Left cardiac atrium (tissue), 4 donors: ENCODE data around the gene KIF1B. TPM values are rescaled to one million over a fixed set of nuclear protein-coding genes. Genes with fewer than 3 reads are reported as not detected.

ENCODE experiments used
- ATAC-seq, 2 donors: fragments of 200-7000 bp; cut with Tn5 transposase; one replicate each; pipeline ENCODE4 v1.9.1; 2020; ENCODE audit warnings: mild to moderate bottlenecking in 2 of 2, moderate library complexity in 2 of 2
- DNase-seq: peaks from one replicate; pipeline ENCODE4 v3.0.0-alpha.2; 2020
- intact Hi-C, 2 donors: fragments of 100-400 bp; cut with DNase I; formaldehyde crosslinking; loops; one replicate each; pipeline versions ENCODE4 v1.14.1 to v1.15.1; 2022 to 2023
- total RNA-seq, 2 donors: library from RNA; stranded (reverse); fragmentation: NEBNext Ultra II Directional; extraction: Animal tissue kit (Norgen Biotek cat#: 25700); gene quantifications; one replicate each; pipeline ENCODE4 v1.2.1, GENCODE V29; 2021
- donor health status: DM: no; HTN: yes; CAD: no.
- donor health status: DM: no; HTN: yes; CAD: no; lungs with severe emphysema.
- donor health status: DM: yes; HTN: yes; CAD: no.
- donor health status: Dilated cardiomyopathy.

KIF1B gene
- total RNA-seq, 2 donors from 2014 or later = 46.1 to 54.2 TPM

- DNase-seq = no peak
- intact Hi-C loops = no loop called here
- peak in 1 of 2 donors; percentile 19 for ATAC-seq
Observed at GRCh38 chr1:10308001-10308400, 97.6 kb downstream of the KIF1B start.

GRCh38 chr1:10309243-10310011 is 99.1 kb downstream of the KIF1B start:
- DNase-seq (no peak), ATAC-seq (peak; percentile 25 to 59)
- intact Hi-C loops = no loop called here

- intact Hi-C loops = no loop called here
- ATAC-seq (no peak), DNase-seq (no peak)
Observed at GRCh38 chr1:10316752-10317151, 106.4 kb downstream of the KIF1B start.

- no peak for DNase-seq
- intact Hi-C loops = no loop called here
- no peak for ATAC-seq
Observed at GRCh38 chr1:10319750-10320149, 109.4 kb downstream of the KIF1B start.

- ATAC-seq (no peak), DNase-seq (no peak)
- intact Hi-C loops = no loop called here
Observed at GRCh38 chr1:10320336-10320735, 110.0 kb downstream of the KIF1B start.

GRCh38 chr1:10322821-10323220 is 112.5 kb downstream of the KIF1B start:
- DNase-seq (no peak), ATAC-seq (no peak)
- intact Hi-C loops = no loop called here

GRCh38 chr1:10324627-10325026 is 114.3 kb downstream of the KIF1B start:
- intact Hi-C loops = no loop called here
- no peak for DNase-seq
- ATAC-seq = no peak

GRCh38 chr1:10325521-10325920 is 115.2 kb downstream of the KIF1B start:
- intact Hi-C loops = no loop called here
- DNase-seq = no peak
- ATAC-seq = no peak

- DNase-seq (no peak), ATAC-seq (no peak)
- intact Hi-C loops = no loop called here
Observed at GRCh38 chr1:10326251-10326650, 115.9 kb downstream of the KIF1B start.

- intact Hi-C loops = no loop called here
- DNase-seq = no peak
- no peak for ATAC-seq
Observed at GRCh38 chr1:10328180-10328963, 118.0 kb downstream of the KIF1B start.

- DNase-seq (no peak), ATAC-seq (peak in 1 of 2 donors; percentile 17)
- intact Hi-C loops = loop anchor here (10.0 kb wide), 2 partner anchors 123 to 133 kb away; partner anchors contain the start of gene KIF1B (in 1 of the 2)
Observed at GRCh38 chr1:10337436-10337835, 127.1 kb downstream of the KIF1B start.

GRCh38 chr1:10338047-10338446 is 127.7 kb downstream of the KIF1B start:
- intact Hi-C loops = loop anchor here (10.0 kb wide), 2 partner anchors 123 to 133 kb away; partner anchors contain the start of gene KIF1B (in 1 of the 2)
- peak; percentile 39 for DNase-seq

GRCh38 chr1:10338611-10339010 is 128.2 kb downstream of the KIF1B start:
- no peak for ATAC-seq

More at GRCh38 chr1:10338047-10338446, 127.7 kb downstream of the KIF1B start:
- peak; percentile 85 to 93 for ATAC-seq

GRCh38 chr1:10339036-10339567 is 128.7 kb downstream of the KIF1B start:
- ATAC-seq (no peak), DNase-seq (no peak)
- intact Hi-C loops = loop anchor here (10.0 kb wide), 2 partner anchors 124 to 134 kb away; partner anchors contain the start of gene KIF1B (in 1 of the 2)

More at GRCh38 chr1:10338611-10339010, 128.2 kb downstream of the KIF1B start:
- DNase-seq = no peak
- intact Hi-C loops = loop anchor here (10.0 kb wide), 2 partner anchors 124 to 134 kb away; partner anchors contain the start of gene KIF1B (in 1 of the 2)

GRCh38 chr1:10339815-10340214 is 129.4 kb downstream of the KIF1B start:
- DNase-seq = peak; percentile 65
- peak; percentile 63 to 91 for ATAC-seq
- intact Hi-C loops = loop anchor here (10.0 kb wide), 2 partner anchors 125 to 135 kb away; partner anchors contain the start of gene KIF1B (in 1 of the 2)

GRCh38 chr1:10340930-10341590 is 130.7 kb downstream of the KIF1B start:
- DNase-seq (no peak), ATAC-seq (no peak)
- intact Hi-C loops = no loop called here

GRCh38 chr1:10347109-10347508 is 136.7 kb downstream of the KIF1B start:
- no peak for DNase-seq
- intact Hi-C loops = no loop called here

GRCh38 chr1:10353282-10353681 is 142.9 kb downstream of the KIF1B start:
- DNase-seq (no peak), ATAC-seq (no peak)
- intact Hi-C loops = no loop called here

More at GRCh38 chr1:10347109-10347508, 136.7 kb downstream of the KIF1B start:
- ATAC-seq = no peak

GRCh38 chr1:10353693-10354092 is 143.3 kb downstream of the KIF1B start:
- intact Hi-C loops = no loop called here
- DNase-seq (no peak), ATAC-seq (no peak)
